Cardiac septum (tissue), 1 donor: ENCODE measurements around the gene FLG2. TPM values are rescaled to one million over a fixed set of nuclear protein-coding genes. Genes with fewer than 3 reads are reported as not detected.
"Not testable (repeated sequence)": the region's sequence is repeated elsewhere in the genome, so short reads cannot be mapped to it uniquely, and the experiment has no call there.

Experiments
- DNase-seq: peaks from one replicate; pipeline ENCODE4 v3.0.0-alpha.2; 2020; ENCODE audit warnings: low spot score
- intact Hi-C: fragments of 100-400 bp; cut with DNase I; formaldehyde crosslinking; loops from one replicate; pipeline ENCODE4 v1.14.0; 2022
- total RNA-seq: library from RNA; stranded (reverse); fragmentation: NEBNext Ultra II Directional; extraction: Animal tissue kit (Norgen Biotek cat#: 25700); gene quantifications from one replicate; pipeline ENCODE4 v1.2.1, GENCODE V29; 2021
- donor health status: DM: no; HTN: no; CAD: no.

The FLG2 gene
- total RNA-seq, 1 donor from 2014 or later: not detected

- intact Hi-C loops: no loop called here
- DNase-seq: no peak
Measured at GRCh38 chr1:152325111-152325510, 34.7 kb downstream of the FLG2 start, which contains the start of gene FLG. Gene FLG, minus strand, starts transcription at chr1:152325239. Its CDS starts 9,783 bp downstream, at chr1:152315456.

- DNase-seq: no peak
- intact Hi-C loops: no loop called here
Measured at GRCh38 chr1:152313970-152314369, 45.8 kb downstream of the FLG2 start.

GRCh38 chr1:152313319-152313801 is 46.4 kb downstream of the FLG2 start:
- DNase-seq: peak; percentile 58
- intact Hi-C loops: no loop called here

GRCh38 chr1:152312169-152312568 is 47.6 kb downstream of the FLG2 start:
- intact Hi-C loops: not testable (repeated sequence)
- DNase-seq: peak; percentile 55

GRCh38 chr1:152309955-152310354 is 49.9 kb downstream of the FLG2 start:
- no peak for DNase-seq
- intact Hi-C loops: no loop called here

GRCh38 chr1:152309320-152309901 is 50.4 kb downstream of the FLG2 start:
- peak; percentile 72 for DNase-seq
- intact Hi-C loops: not testable (repeated sequence)

- peak; percentile 63 for DNase-seq
- intact Hi-C loops: not testable (repeated sequence)
Measured at GRCh38 chr1:152308758-152309157, 51.0 kb downstream of the FLG2 start.

GRCh38 chr1:152307970-152308369 is 51.8 kb downstream of the FLG2 start:
- intact Hi-C loops, DNase-seq: not testable (repeated sequence)

- peak; percentile 73 for DNase-seq
- intact Hi-C loops: not testable (repeated sequence)
Measured at GRCh38 chr1:152306123-152306522, 53.7 kb downstream of the FLG2 start.

- intact Hi-C loops: not testable (repeated sequence)
- peak; percentile 72 for DNase-seq
Measured at GRCh38 chr1:152304773-152305172, 55.0 kb downstream of the FLG2 start.

- DNase-seq, intact Hi-C loops: not testable (repeated sequence)
Measured at GRCh38 chr1:152303139-152303872, 56.5 kb downstream of the FLG2 start.

Other genes starting within 250 kb of the FLG2 start
- 0.05 TPM for gene TCHH, start 244.6 kb downstream of the FLG2 start, total RNA-seq
- not detected for gene RPTN, start 200.8 kb downstream of the FLG2 start, total RNA-seq
- not detected for gene HRNR, start 135.8 kb downstream of the FLG2 start, total RNA-seq
- 0.03 TPM for gene FLG, start 34.8 kb downstream of the FLG2 start, total RNA-seq
- not detected for gene CRNN, start 54.3 kb upstream of the FLG2 start, total RNA-seq
- not detected for gene LCE5A, start 150.8 kb upstream of the FLG2 start, total RNA-seq
- not detected for gene CRCT1, start 154.5 kb upstream of the FLG2 start, total RNA-seq
- not detected for gene LCE3E, start 206.8 kb upstream of the FLG2 start, total RNA-seq
- not detected for gene LCE3D, start 220.5 kb upstream of the FLG2 start, total RNA-seq
- not detected for gene LCE3C, start 240.2 kb upstream of the FLG2 start, total RNA-seq